Suprapubic skin (tissue), 4 donors: ENCODE results near the gene ARMC8.

Experiments used
- POLR2A ChIP-seq, 2 donors: fragments of 450-650 bp; IDR thresholded peaks; one replicate each; pipeline ENCODE4 v1.6.1; 2017; ENCODE audit warnings: antibody characterized with exemption in 2 of 2, mild to moderate bottlenecking in 2 of 2, moderate library complexity in 2 of 2
- POLR2AphosphoS5 ChIP-seq, 3 donors: sonication (generic); formaldehyde crosslinking; IDR thresholded peaks; one replicate each; pipeline ENCODE4 v1.6.1; 2017; ENCODE audit warnings: antibody characterized with exemption in 3 of 3
- TF ChIP-seq, protein P1 (sequence below), 2 donors: fragments of 200-600 bp in 1 of 2; fragments of 450-650 bp in 1 of 2; sonication (generic) in 1 of 2; IDR thresholded peaks; one replicate each; pipeline ENCODE4 v1.5.1; 2016 to 2019; ENCODE audit warnings: antibody characterized with exemption in 2 of 2, mild to moderate bottlenecking in 1 of 2, moderate library complexity in 1 of 2

DNA sequence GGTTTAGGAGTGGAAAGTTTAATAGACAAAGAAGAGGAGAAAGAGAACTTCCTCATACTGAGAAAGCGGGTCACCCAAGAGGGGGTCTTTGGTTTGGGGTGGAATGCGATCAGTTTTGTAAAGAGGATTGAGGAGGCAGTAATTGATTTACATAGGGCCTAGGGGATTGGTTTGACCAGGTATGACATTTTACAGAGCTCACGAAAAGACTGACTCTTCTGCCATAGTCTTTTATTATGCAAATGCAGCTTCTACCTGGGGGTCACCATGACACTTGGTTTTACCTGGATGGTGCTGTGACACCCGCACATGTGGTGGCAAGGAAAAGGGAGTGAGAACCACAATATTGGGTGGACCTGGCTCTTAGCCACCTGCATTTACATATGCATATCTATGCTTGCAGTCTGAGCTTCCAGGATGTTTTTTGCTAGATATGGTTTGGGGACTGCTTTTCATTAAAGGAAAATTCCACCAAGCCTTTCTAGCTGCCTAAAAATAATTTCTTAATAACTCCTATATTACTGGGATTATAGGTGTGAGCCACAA, 149.4 kb downstream of the ARMC8 start:
- TF ChIP-seq, protein P1, sequence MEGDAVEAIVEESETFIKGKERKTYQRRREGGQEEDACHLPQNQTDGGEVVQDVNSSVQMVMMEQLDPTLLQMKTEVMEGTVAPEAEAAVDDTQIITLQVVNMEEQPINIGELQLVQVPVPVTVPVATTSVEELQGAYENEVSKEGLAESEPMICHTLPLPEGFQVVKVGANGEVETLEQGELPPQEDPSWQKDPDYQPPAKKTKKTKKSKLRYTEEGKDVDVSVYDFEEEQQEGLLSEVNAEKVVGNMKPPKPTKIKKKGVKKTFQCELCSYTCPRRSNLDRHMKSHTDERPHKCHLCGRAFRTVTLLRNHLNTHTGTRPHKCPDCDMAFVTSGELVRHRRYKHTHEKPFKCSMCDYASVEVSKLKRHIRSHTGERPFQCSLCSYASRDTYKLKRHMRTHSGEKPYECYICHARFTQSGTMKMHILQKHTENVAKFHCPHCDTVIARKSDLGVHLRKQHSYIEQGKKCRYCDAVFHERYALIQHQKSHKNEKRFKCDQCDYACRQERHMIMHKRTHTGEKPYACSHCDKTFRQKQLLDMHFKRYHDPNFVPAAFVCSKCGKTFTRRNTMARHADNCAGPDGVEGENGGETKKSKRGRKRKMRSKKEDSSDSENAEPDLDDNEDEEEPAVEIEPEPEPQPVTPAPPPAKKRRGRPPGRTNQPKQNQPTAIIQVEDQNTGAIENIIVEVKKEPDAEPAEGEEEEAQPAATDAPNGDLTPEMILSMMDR (IDR thresholded peaks at IDR 0.05): no peak
- TF ChIP-seq POLR2AphosphoS5 (IDR thresholded peaks at IDR 0.05): no peak
- no peak for TF ChIP-seq POLR2A (IDR thresholded peaks at IDR 0.05)
